Measurements from ENCODE around the gene SRP9. TPM values are rescaled to one million over a fixed set of nuclear protein-coding genes. Genes with fewer than 3 reads are reported as not detected.
"Not testable (repeated sequence)": the region's sequence is repeated elsewhere in the genome, so short reads cannot be mapped to it uniquely, and the experiment has no call there.

Gene SRP9
- total RNA-seq, 1 donor from 2014 or later, result 143 TPM

- ChIA-PET POLR2A (interaction anchor here (1.1 to 2.4 kb wide), 2 partner anchors 100 to 122 kb away, joined by 3 to 16 read pairs; no protein-coding TSS in a partner anchor), CTCF (interaction anchor here (2.1 to 2.6 kb wide), 2 partner anchors 148 to 458 kb away, joined by 5 to 9 read pairs; partner anchors contain the start of gene PYCR2)
- H3K4me1 Mint-ChIP-seq, result peaks cover 31% of the 10 kb centered on the region
Measured at GRCh38 chr1:225776294-225776693, 1.3 kb upstream of the SRP9 start.

GRCh38 chr1:225777058-225777582, 506 bp upstream of the SRP9 start:
- Mint-ChIP-seq H3K36me3 (ENCODE audit: low read depth) (peaks cover 16% of the 10 kb centered on the region), H3K4me1 (peaks cover 33% of the 10 kb centered on the region), H3K27me3 (no peaks in the 10 kb centered on the region), H3K9me3 (no peaks in the 10 kb centered on the region), H3K27ac (no peak overlapping the region), H3K4me3 (no peak overlapping the region)
- DNase-seq (no peak), ATAC-seq (ENCODE audit: low read depth) (peak; percentile 2)
- POLR2A ChIA-PET, result interaction anchor here (0.6 to 2.9 kb wide), 34 partner anchors 9 to 351 kb away, joined by 3 to 50 read pairs (median 6); partner anchors contain the start of genes ENAH, EPHX1, H3-3A and LEFTY1
- CTCF ChIA-PET, result interaction anchor here (0.9 to 2.7 kb wide), 18 partner anchors 8 to 459 kb away, joined by 3 to 26 read pairs (median 5); partner anchors contain the start of genes EPHX1, PYCR2 and TMEM63A
- intact Hi-C loops (cut with micrococcal nuclease), result loop anchor here (1.0 to 5.0 kb wide), 14 partner anchors 34 to 410 kb away; partner anchors contain the start of genes ACBD3, ENAH, EPHX1 and H3-3A
- no peak for TF ChIP-seq CTCF (IDR thresholded peaks at IDR 0.05)

More at GRCh38 chr1:225776294-225776693, 1.3 kb upstream of the SRP9 start:
- H3K9me3 Mint-ChIP-seq, result no peaks in the 10 kb centered on the region
- H3K4me3 Mint-ChIP-seq, result no peak overlapping the region
- H3K27me3 Mint-ChIP-seq, result no peaks in the 10 kb centered on the region
- no peak for TF ChIP-seq CTCF (IDR thresholded peaks at IDR 0.05)
- DNase-seq, result no peak
- H3K36me3 Mint-ChIP-seq (ENCODE audit: low read depth), result peaks cover 14% of the 10 kb centered on the region
- no peak overlapping the region for H3K27ac Mint-ChIP-seq
- intact Hi-C loops (cut with micrococcal nuclease), result loop anchor here (2.0 to 5.0 kb wide), 7 partner anchors 35 to 411 kb away; partner anchors contain the start of genes ACBD3, ENAH, EPHX1 and H3-3A
- ATAC-seq (ENCODE audit: low read depth), result no peak

GRCh38 chr1:225778337-225778669, 677 bp downstream of the SRP9 start:
- intact Hi-C loops (cut with micrococcal nuclease), result loop anchor here (5.0 kb wide), 4 partner anchors 284 to 409 kb away; partner anchors contain the start of genes ACBD3, H3-3A and LBR
- TF ChIP-seq CTCF (IDR thresholded peaks at IDR 0.05), result no peak
- DNase-seq, result no peak
- Mint-ChIP-seq H3K4me3 (no peak overlapping the region), H3K9me3 (no peaks in the 10 kb centered on the region), H3K4me1 (peaks cover 39% of the 10 kb centered on the region), H3K36me3 (ENCODE audit: low read depth) (peaks cover 26% of the 10 kb centered on the region), H3K27me3 (no peaks in the 10 kb centered on the region), H3K27ac (no peak overlapping the region)
- CTCF ChIA-PET, result interaction anchor here (0.9 to 2.7 kb wide), 14 partner anchors 8 to 460 kb away, joined by 3 to 26 read pairs (median 5); partner anchors contain the start of genes EPHX1, PYCR2 and TMEM63A
- ATAC-seq (ENCODE audit: low read depth), result no peak
- POLR2A ChIA-PET, result interaction anchor here (0.6 to 2.9 kb wide), 30 partner anchors 15 to 1665 kb away, joined by 3 to 50 read pairs (median 6); partner anchors contain the start of genes ENAH, EPHX1, H3-3A and LBR

GRCh38 chr1:225779165-225779564, 1.5 kb downstream of the SRP9 start:
- not testable (repeated sequence) for H3K4me3 Mint-ChIP-seq; DNase-seq; H3K27me3 Mint-ChIP-seq; H3K27ac Mint-ChIP-seq; H3K9me3 Mint-ChIP-seq; ATAC-seq (ENCODE audit: low read depth)
- ChIA-PET POLR2A (interaction anchor here (0.7 to 2.9 kb wide), 5 partner anchors 14 to 351 kb away, joined by 3 to 50 read pairs (median 7); partner anchors contain the start of genes LBR and TMEM63A), CTCF (interaction anchor here (0.7 to 2.7 kb wide), 4 partner anchors 102 to 346 kb away, joined by 3 to 26 read pairs (median 8); partner anchors contain the start of gene TMEM63A)
- peaks cover 34% of the 10 kb centered on the region for H3K36me3 Mint-ChIP-seq (ENCODE audit: low read depth)
- H3K4me1 Mint-ChIP-seq, result peaks cover 46% of the 10 kb centered on the region
- intact Hi-C loops (cut with micrococcal nuclease), result loop anchor here (5.0 kb wide), 4 partner anchors 283 to 408 kb away; partner anchors contain the start of genes ACBD3, H3-3A and LBR

- H3K9me3 Mint-ChIP-seq, result no peaks in the 10 kb centered on the region
- CTCF ChIA-PET, result no interaction called here
Measured at GRCh38 chr1:225780134-225780533, 2.5 kb downstream of the SRP9 start.

More at GRCh38 chr1:225780134-225780533, 2.5 kb downstream of the SRP9 start:
- peaks cover 40% of the 10 kb centered on the region for H3K36me3 Mint-ChIP-seq (ENCODE audit: low read depth)
- POLR2A ChIA-PET, result interaction anchor here (0.6 to 0.7 kb wide), 2 partner anchors 9 to 73 kb away, joined by 3 to 4 read pairs; no protein-coding TSS in a partner anchor
- no peak for ATAC-seq (ENCODE audit: low read depth)
- DNase-seq, result no peak
- intact Hi-C loops (cut with micrococcal nuclease), result no loop called here
- H3K4me1 Mint-ChIP-seq, result peaks cover 43% of the 10 kb centered on the region
- TF ChIP-seq CTCF (IDR thresholded peaks at IDR 0.05), result no peak
- no peak overlapping the region for H3K27ac Mint-ChIP-seq
- no peak overlapping the region for H3K4me3 Mint-ChIP-seq
- no peaks in the 10 kb centered on the region for H3K27me3 Mint-ChIP-seq

All from activated B cell treated with CpG ODN at 0.5 μM for 24 hours (primary cell).